ENCODE measurements around the gene UTRN. TPM values are rescaled to one million over a fixed set of nuclear protein-coding genes. Genes with fewer than 3 reads are reported as not detected.

Gene UTRN
- total RNA-seq, 1 experiment from 2014 or later: 125 TPM

- TF ChIP-seq CREB1 (CRISPR knock-in tag; IDR thresholded peaks at IDR 0.05) (no peak), ZNF263 (CRISPR knock-in tag; IDR thresholded peaks at IDR 0.05; ENCODE audit: low read depth) (no peak), CDX4 (CRISPR knock-in tag; IDR thresholded peaks at IDR 0.05; ENCODE audit: borderline replicate concordance) (no peak)
Measured at GRCh38 chr6:144307880-144308279, 22.7 kb downstream of the UTRN start (continued).

GRCh38 chr6:144310765-144311164, 25.6 kb downstream of the UTRN start:
- CTCF ChIA-PET: interaction anchor here (1.3 to 1.7 kb wide), 2 partner anchors 25 to 94 kb away, joined by 5 to 6 read pairs; partner anchors contain the start of gene UTRN
- POLR2A ChIA-PET: interaction anchor here (0.7 kb wide), 1 partner anchor 75 kb away, joined by 3 read pairs; no protein-coding TSS in a partner anchor
- no peaks in the 10 kb centered on the region for H3K9me3 Mint-ChIP-seq

GRCh38 chr6:144311361-144311760, 26.2 kb downstream of the UTRN start:
- CTCF ChIA-PET: interaction anchor here (1.3 to 1.7 kb wide), 2 partner anchors 26 to 95 kb away, joined by 5 to 6 read pairs; partner anchors contain the start of gene UTRN
- no peak for TF ChIP-seq CREM (CRISPR knock-in tag; IDR thresholded peaks at IDR 0.05)
- no peak for TF ChIP-seq FOXP4 (CRISPR knock-in tag; IDR thresholded peaks at IDR 0.05)
- TF ChIP-seq IRF1 (CRISPR knock-in tag; IDR thresholded peaks at IDR 0.05): no peak
- TF ChIP-seq ZNF512 (CRISPR knock-in tag; IDR thresholded peaks at IDR 0.05; ENCODE audit: borderline replicate concordance): no peak
- no peak for TF ChIP-seq SMAD3 (CRISPR knock-in tag; IDR thresholded peaks at IDR 0.05; ENCODE audit: borderline replicate concordance)

More at GRCh38 chr6:144310765-144311164, 25.6 kb downstream of the UTRN start:
- TF ChIP-seq FOXP1 (CRISPR knock-in tag; IDR thresholded peaks at IDR 0.05; ENCODE audit: borderline replicate concordance): no peak
- TF ChIP-seq PREB (CRISPR knock-in tag; IDR thresholded peaks at IDR 0.05; ENCODE audit: borderline replicate concordance): no peak
- no peak for TF ChIP-seq ZNF317 (CRISPR knock-in tag; IDR thresholded peaks at IDR 0.05; ENCODE audit: borderline replicate concordance, low read depth)
- no peak for TF ChIP-seq PRRX2 (CRISPR knock-in tag; IDR thresholded peaks at IDR 0.05)
- no peak for TF ChIP-seq FOXP4 (CRISPR knock-in tag; IDR thresholded peaks at IDR 0.05)
- TF ChIP-seq ZNF512 (CRISPR knock-in tag; IDR thresholded peaks at IDR 0.05; ENCODE audit: borderline replicate concordance): no peak
- TF ChIP-seq SP1 (CRISPR knock-in tag; conservative IDR thresholded peaks at IDR 0.05): no peak
- Mint-ChIP-seq H3K27ac (peak overlapping the region; percentile 11), H3K4me1 (peaks cover 52% of the 10 kb centered on the region), H3K36me3 (peaks cover 16% of the 10 kb centered on the region), H3K27me3 (ENCODE audit: low read depth) (no peaks in the 10 kb centered on the region), H3K4me3 (no peak overlapping the region)
- DNase-seq (ENCODE audit: low spot score) (no peak), ATAC-seq (no peak)

More at GRCh38 chr6:144311361-144311760, 26.2 kb downstream of the UTRN start:
- Mint-ChIP-seq H3K4me1 (peaks cover 48% of the 10 kb centered on the region), H3K4me3 (no peak overlapping the region), H3K27me3 (ENCODE audit: low read depth) (no peaks in the 10 kb centered on the region), H3K36me3 (peaks cover 16% of the 10 kb centered on the region), H3K9me3 (no peaks in the 10 kb centered on the region), H3K27ac (no peak overlapping the region; the same call in 1 of the 2 replicates)
- POLR2A ChIA-PET: interaction anchor here (0.6 kb wide), 1 partner anchor 11 kb away, joined by 3 read pairs; no protein-coding TSS in a partner anchor
- ATAC-seq (no peak), DNase-seq (ENCODE audit: low spot score) (no peak)

Data from WTC11 (cell line).